ENCODE results near the gene ARID1B.

- no peak for TF ChIP-seq CTCF (IDR thresholded peaks at IDR 0.05; ENCODE audit: poor library complexity)
- TF ChIP-seq EZH2phosphoT487 (IDR thresholded peaks at IDR 0.05; ENCODE audit: low read depth, severe bottlenecking, unreplicated experiment): no peak
- no peak for TF ChIP-seq EZH2 (IDR thresholded peaks at IDR 0.05; ENCODE audit: borderline replicate concordance)
Measured at GRCh38 chr6:156942266-156942665, 165.1 kb downstream of the ARID1B start.
